Erythroblast (primary cell): ENCODE results near the gene YTHDF1.

Experiments used
- GATA1 ChIP-seq: IDR thresholded peaks from 2 replicates; pipeline ENCODE4 v1.6.1; 2011; ENCODE audit warnings: low read depth, mild to moderate bottlenecking, control low read depth, low read length, moderate library complexity
- POLR2A ChIP-seq: IDR thresholded peaks from 2 replicates; pipeline ENCODE4 v1.6.1; 2011; ENCODE audit warnings: mild to moderate bottlenecking, low read length

- no peak for TF ChIP-seq POLR2A
- no peak for TF ChIP-seq GATA1
Measured at GRCh38 chr20:63182946-63183415, 33.0 kb downstream of the YTHDF1 start.
